GM21447 (cell line): ENCODE results near the gene KCNQ1.
"Not testable (repeated sequence)": the region's sequence is repeated elsewhere in the genome, so short reads cannot be mapped to it uniquely, and the experiment has no call there.

ENCODE experiments used
- ATAC-seq: cut with Tn5 transposase; IDR thresholded peaks from one replicate; pipeline ENCODE4 v1.9.1; 2021; ENCODE audit not compliant: unreplicated experiment

Gene KCNQ1

DNA sequence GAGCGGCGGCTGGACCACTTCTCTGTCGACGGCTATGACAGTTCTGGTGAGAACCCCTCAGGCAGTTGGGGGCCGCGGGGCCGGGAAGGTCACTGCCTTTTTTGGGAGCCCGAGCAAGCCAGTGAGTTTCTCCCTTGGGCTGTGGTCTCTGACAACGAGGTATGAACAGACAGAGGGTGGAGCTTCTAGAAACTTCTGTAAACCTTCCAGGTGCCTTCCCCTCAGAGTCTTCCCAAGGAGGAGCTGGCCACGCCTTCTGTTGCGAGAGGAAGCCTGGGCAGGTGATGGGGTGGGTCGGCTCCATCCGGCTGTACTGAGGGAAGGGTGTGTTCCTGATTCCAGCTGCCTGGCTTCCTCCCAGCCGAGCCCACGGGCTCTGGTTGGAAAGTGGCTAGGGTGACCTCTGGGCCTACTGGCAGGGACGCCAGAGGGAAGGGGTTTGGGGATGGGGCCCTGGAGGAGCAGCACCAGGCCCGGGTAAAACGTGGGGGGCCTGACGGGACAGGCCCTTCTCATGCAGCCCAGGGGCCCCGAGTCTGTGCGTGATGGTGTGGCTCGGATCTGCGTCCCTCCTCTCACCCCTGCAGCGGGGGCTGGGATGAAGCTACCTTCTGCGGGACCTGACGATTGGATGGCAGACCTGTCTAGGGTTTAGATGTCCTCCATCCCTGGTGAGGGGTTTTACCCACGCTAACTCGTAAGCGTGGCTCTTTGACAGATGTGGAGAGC lies 144.2 kb downstream of the KCNQ1 start:
- no peak for ATAC-seq

DNA sequence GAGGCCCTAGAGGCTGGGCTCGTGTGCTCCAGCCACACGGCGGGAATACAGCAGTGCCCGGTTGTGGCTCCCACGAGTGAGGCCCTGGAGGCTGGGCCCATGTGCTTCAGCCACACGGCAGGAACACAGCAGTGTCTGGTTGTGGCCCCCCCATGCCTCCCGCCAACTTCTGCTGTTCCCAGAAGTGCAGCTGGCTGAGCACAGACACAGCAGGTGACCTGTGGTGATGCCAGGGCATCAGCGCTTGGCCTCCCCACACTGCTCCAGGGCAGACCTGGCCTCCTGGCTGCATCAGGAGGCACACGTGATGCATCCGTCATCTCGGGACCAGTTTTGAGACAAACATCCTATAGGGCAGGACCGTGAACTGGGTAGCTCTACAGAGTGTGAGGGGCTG lies 144.7 kb downstream of the KCNQ1 start:
- no peak for ATAC-seq

DNA sequence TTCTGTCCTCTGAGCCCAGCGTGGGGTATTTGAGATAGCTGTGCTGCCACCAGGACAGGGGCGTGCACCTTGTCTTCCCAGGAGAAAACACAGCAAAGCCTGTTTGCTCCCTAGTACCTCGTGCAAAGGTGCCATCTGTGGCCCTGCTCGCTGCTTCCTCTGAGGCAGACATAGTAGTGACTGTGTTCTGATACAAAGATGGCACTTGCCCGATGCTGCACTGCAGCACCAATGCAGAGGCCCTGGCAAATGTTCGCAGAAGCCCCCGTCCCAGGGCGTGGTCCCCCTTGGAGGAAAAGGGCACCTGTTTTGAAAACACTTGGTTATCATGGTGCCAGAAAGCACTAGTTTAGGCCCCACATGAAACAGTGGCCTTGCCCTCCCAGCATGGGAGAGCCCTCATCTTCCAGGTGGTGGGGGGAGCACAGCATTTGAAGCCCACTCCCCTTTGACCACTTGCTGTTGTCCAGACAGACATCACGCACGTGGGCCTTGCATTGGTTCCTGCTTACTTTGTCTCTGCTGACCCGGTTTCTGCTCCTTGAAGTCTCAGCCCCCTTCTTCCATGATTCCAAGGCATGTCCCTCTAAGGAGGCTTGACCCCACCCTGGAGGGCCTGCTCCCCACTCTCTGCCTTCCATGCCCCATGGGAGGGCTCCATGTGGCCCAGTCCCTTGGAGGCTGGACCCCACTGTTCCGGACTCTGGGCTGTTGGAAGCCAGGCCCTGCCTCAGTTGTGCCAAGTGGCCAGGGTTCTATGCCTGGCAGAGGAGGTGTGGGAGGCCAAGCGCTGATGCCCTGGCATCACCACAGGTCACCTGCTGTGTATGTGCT lies 145.5 kb downstream of the KCNQ1 start:
- no peak for ATAC-seq

DNA sequence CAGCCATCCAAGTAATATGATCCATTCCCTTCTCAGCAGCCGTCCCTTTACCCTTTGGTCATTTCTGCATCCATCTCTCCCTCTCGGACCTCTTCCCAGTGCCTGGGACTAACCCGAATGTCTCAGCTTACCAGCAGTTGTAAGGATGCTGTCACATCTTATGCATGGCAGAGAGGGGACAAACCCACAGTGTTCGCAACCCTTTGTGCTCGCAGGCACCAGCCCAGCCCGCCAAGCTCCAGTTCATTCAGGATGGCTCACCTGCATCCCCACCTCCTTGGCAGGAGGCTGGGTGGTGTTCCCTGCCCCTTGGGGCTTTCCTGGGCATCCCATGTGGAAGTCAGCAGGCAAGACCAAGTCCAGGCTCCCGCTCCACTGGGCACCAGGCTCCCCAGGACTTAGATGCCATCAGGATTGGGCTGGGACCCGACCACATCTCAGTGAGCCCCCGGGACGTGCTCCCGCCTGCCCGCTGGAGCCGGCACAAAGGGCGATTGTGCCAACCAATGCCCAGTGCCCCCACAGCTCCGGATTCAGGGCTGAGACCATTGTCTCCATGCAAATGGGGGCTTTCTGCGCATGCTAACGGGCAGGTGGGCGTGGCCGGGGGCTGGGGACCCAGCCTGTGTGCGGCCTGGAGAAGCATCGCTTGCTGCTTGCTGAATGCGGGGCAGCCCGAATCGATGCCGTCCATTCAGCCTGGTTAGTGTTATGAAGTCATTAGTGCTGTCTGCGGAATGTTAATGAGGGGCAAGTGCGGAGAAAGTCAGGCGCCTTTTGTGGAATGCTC lies 146.4 kb downstream of the KCNQ1 start:
- ATAC-seq = no peak

- ATAC-seq = no peak
Observed at GRCh38 chr11:2591805-2592204, 147.0 kb downstream of the KCNQ1 start.

DNA sequence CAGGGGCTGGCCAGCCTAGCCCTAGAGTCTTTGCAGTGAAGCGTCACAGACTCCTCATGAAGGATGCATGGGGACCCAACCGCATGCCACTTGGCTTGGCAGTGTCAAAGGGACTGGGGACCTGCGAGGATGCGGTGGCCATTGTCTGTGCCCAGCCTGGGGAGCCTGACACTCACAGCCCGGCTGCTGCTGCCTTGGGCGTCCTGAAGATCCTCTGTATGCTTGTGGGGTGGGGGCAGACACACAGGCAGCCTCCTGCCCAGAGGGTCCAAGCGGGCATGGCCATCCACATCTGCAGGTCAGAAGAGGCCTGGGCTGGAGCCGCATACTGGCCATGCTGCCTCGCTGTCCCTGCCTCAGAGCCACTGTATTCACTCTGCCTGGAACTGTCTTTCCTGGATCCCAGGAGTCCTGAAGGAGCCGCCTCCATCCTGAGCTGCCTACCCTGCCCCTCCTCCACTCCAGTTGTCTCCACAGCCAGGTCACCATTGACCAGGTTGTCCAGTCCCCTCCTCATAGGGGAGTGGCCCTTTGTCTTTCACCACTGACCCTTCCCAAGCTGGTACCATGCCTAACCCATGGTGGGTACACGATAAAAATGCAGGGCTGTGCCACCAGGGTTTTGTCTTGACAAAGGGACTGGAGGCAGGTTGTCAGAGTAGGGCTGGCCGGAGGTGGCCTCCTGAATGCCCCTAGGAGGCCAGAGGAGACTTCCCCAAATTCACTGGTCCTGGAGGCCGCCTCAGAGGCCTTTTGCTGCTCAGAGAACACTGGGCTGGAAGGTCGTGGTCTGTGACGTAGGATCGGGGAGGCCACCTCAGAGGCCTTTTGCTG lies 148.0 kb downstream of the KCNQ1 start:
- no peak for ATAC-seq

- ATAC-seq = no peak
Observed at GRCh38 chr11:2593393-2593950, 148.7 kb downstream of the KCNQ1 start.

DNA sequence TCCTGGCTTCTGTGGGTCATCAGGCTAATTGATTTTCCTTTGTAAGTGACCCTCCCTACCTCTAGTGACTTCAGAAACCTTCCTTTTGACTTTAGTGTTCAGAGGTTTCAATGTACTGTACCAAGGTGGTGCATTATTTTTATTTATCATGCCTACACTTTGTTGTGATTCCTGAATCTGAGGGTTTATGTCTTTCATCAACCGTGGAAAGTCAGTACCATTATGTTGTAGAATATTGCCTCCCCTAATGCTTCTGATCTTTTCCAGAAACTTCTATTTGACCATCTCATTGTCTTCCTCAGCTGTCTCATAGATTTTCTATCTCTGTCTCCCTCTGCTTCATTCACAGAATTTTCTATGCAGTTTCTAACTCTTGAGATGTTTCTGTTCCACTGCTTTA lies 149.5 kb downstream of the KCNQ1 start:
- no peak for ATAC-seq

DNA sequence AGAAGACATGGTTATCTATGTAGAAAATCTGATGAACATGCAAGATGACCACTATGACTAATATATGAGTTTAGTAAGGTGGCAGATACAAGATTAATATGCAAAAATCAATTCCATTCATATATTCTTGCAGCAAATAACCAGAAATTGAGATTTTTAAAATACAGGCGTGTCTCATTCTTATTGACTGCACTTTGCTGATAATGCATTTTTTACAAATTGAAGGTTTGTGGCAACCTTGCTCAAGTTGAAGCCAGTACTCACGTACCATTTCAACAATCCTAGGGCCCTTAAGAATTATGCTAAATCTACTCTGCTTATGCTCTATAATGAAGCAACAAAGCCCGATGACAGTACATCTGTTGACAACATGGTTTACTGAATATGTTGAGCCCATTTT lies 150.4 kb downstream of the KCNQ1 start:
- no peak for ATAC-seq

- ATAC-seq = no peak
Observed at GRCh38 chr11:2599561-2600189, 154.9 kb downstream of the KCNQ1 start.

DNA sequence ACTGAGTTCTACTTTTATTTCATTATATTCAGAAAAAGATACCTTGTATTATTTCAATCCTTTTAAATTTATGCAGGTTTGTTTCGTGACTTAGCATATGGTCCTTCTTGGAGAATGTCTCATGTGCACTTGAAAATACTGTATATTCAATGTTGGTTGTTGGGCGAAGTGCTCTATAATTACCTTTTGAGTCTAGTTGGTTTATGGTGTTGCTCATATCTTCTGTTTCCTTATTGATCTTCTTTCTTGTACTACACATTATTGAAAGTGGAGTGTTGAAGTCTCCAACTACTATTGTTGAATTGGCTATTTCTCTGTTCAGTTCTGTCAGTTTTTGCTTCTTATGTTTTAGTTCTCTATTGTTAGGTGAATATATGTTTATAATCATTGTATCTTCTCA lies 164.5 kb downstream of the KCNQ1 start:
- no peak for ATAC-seq

GRCh38 chr11:2612884-2613571 lies 168.2 kb downstream of the KCNQ1 start:
- ATAC-seq = no peak

- peak; percentile 76 for ATAC-seq
Observed at GRCh38 chr11:2621894-2622293, 177.1 kb downstream of the KCNQ1 start.

DNA sequence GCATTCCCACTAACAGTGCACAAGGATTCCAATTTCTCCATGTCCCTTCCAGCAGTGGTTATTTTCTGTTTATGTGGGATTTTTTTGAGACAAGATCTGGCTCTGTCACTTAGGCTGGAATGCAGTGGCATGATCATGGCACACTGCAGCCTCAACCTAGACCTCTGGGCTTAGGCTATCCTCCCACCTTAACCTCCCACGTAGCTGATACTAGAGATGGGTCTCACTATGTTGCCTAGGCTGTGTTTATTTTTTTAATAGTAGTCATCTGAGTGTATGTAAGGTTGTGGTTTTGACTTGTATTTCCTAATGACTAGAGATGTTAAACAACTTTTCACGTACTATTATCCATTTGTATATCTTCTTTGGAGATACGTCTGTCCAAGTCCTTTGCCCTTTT lies 180.4 kb downstream of the KCNQ1 start:
- no peak for ATAC-seq

DNA sequence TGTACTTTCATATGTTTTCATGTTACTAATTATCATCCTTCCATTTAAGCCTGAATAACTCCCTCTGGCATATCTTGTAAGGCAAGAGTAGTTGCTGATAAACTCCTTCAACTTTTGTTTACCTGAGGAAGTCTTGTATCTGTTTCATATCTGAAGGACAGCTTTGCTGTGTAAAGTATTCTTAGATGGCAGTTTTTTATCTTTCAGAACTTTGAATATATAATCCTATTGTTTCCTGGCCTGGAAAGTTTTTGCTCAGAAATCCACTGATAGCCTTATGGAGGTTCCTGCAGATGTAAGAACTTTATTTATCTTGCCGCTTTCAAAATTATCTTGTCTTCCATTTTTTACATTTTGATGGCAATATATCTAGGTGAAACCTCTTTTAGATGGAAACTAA lies 185.9 kb downstream of the KCNQ1 start:
- ATAC-seq = no peak

DNA sequence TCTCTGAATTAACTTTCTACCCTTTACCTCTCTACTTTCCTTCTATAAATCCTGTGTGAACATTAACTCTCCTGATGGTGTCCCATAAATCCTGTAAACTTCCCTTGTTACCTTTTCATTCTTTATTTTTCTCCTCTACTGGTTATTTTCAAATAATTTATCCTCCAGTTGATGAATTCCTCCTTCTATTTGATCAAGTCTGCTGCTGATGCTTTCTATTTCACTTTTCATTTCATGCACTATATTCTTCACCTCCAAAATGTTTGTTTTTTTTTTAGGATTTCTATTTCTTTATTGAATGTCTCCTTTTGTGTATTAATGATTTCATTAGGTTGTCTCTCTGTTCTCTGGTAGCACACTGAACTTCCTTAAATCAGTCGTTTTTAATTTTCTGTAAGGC lies 186.4 kb downstream of the KCNQ1 start:
- ATAC-seq = no peak

DNA sequence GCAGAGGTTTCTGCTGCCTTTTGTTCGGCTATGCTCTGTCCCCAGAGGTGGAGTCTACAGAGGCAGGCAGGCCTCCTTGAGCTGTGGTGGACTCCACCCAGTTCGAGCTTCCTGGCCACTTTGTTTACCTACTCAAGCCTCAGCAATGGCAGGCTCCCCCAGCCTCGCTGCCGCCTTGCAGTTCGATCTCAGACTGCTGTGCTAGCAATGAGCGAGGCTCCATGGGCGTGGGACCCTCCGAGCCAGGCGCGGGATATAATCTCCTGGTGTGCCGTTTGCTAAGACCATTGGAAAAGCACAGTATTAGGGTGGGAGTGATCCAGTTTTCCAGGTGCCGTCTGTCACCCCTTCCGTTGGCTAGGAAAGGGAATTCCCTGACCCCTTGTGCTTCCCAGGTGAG lies 195.0 kb downstream of the KCNQ1 start:
- not testable (repeated sequence) for ATAC-seq

- no peak for ATAC-seq
Observed at GRCh38 chr11:2641623-2642022, 196.8 kb downstream of the KCNQ1 start.

- no peak for ATAC-seq
Observed at GRCh38 chr11:2643746-2644145, 198.9 kb downstream of the KCNQ1 start.
